NK-92 (cell line): ENCODE data around the gene FLACC1.
"Not testable (repeated sequence)": the region's sequence is repeated elsewhere in the genome, so short reads cannot be mapped to it uniquely, and the experiment has no call there.

ENCODE experiments used
- DNase-seq: peaks from one replicate; lab custom pipeline; 2025; ENCODE audit not compliant: unreplicated experiment; lab: John Stamatoyannopoulos, UW

Gene FLACC1

DNA sequence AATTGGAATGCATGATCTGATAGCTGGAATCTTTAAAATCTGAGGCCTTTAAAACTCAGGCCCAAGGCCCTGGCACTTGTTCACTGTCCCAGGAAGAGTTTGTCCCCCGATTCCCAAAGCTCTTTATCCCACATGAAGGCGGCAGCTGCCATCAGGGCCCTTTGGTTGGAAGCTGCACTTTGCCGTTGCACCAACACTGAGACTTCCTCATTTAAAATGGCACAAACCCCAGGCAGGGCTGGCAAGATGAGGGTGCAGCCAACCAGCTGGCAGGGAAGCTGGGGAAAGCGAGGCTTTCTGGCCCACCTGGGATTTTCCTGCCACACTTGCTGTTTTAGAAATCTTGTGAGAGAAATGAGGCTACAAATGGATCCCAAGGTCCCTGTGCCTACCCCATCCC, 6.3 kb downstream of the FLACC1 start:
- DNase-seq: no peak

DNA sequence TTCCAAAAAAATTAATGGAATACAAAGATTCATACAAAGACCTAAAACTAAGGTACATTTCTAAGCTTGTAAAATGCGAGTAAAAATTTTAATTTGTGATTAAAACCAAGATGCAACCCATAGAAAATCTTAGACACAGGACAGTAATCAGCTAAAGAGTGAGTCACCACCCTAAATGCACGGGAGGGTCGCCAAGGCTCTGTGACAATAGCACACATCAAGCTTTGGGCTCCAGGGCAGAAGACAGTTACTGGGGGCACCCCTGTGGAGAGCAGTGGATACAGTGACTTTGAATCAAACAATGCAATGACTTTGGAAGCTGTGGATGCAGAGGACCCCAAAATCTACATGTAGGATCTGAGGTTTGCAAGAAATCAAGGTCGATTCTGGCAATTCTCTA, 7.5 kb downstream of the FLACC1 start:
- no peak for DNase-seq

DNA sequence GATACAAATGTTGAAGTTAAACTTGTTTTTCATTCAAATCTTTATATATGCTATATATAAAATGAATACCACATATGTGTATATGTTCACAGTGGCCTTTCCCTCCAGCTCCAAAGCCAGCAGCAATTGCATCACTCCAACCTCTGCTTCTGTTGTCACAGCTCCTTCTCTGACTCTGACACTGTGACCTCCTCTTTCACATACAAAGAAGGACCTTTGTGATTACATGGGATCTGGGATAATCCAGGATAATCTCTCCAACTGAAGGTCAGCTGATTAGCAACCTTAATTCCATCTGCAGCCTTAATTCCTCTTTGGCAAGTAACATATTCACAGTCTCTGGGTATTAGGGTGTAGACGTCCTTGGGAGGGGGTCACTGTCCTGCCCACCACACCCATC, 8.4 kb downstream of the FLACC1 start:
- no peak for DNase-seq

DNA sequence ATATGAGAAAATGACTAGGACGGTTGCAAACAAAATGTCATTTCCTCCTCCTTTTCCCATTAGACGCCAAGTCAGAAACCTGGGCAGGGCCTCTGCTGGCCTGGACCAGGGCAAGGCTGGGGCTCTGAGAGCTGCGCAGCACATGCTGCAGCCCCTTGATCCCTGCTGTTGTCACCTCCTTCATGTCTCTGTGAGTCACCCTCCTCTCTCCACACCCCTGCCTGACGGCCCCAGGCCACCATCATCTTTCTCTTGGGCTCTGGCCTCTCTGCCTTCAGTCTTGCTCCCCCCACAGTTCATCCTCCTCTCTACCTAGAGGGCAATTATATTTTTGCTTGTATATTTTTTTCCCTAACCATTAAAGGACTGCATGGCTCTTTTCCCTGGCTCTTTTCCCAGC, 10.0 kb downstream of the FLACC1 start:
- no peak for DNase-seq

DNA sequence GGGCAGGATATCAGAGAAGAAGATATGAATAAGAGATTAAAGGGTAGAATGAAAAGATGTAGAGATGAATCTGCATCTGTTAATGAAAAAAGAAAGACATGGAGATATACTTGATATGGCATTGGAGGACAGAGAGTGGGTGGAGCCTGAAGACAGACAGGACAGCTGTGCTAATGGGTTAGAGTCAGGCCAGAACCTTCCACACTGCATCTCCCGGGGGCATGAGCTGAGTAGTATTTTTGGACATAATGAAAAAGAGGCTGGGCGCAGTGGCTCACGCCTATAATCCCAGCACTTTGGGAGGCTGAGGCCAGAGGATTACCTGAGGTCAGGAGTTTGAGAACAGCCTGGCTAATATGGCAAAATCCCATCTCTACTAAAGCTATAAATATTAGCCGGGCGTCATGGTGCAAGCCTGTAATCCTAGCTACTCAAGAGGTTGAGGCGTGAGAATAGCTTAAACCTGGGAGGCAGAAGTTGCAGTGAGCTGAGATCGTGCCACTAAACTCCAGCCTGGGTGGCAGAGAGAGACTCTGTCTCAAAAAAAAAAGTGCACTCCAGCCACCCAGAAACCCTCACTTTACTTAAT, 11.4 kb downstream of the FLACC1 start:
- DNase-seq: no peak

DNA sequence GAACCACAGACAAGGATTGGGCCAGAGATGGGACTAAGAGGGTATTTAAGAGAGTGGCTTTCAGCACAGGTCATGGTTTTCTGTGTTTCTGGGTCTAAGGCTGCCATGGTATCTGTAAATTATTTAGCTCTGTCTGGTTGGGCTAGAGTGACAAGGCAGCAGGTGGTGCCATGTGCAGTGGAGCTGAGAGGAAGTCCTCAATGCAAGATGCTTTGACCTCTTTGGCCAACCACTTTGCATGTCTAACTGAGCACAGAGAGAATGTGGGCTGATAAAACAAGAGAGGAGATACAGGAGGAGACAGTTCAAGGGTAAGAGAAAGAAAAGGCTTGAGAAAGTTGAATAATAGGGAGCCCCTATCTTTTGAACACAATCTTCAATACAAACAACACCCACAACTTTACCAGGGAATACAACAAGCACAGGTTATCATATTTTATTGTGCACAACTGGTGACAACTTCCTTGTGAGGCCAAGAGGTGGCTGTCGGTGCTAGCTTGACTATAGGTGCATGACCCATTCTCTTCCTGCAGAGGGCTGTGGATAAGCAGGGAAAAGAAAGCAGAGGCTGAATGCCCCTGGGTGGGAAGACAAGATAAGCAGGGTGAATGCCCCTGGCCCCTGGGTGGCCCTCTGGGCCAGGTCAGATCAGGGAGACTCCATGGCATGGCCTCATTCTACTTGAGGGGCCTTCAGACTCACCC, 12.3 kb downstream of the FLACC1 start:
- DNase-seq: no peak

DNA sequence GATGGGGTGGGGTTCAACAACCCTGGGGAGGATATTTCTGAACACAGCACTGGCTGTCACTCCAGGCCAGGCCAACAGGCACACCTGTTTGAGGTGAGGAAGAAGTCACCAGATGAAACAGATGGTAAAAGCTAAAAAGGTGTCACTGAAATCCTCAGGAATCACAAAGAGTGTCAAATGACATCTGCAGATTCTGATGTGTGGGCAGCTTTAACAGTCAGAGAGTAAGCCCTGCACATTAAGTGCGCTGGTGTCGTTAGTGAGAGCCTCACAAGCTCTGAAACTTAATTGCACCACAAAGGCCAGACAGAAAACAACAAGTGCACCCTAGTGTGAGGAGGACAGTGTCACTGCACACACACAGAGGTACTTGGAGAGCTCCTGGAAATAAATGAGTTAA, 13.6 kb downstream of the FLACC1 start:
- no peak for DNase-seq

DNA sequence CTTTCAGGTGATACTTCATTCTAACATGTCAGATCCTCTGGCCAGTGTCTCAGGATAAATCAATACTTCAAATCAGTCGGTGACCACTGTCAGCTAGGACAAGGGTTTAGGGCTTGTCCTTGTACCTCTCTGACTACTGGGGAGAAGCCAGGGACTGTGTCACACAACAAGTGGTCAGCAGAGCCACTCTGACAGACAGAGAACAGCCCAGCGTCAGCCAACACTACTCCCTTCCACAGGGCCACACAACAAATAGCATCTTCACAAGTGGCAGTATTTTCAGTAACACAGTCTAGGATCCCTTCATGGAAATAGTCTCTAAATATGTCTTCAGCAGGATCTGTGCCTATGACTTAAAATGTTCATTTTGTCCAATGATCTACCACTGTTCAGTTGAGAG, 14.2 kb downstream of the FLACC1 start:
- DNase-seq: no peak

DNA sequence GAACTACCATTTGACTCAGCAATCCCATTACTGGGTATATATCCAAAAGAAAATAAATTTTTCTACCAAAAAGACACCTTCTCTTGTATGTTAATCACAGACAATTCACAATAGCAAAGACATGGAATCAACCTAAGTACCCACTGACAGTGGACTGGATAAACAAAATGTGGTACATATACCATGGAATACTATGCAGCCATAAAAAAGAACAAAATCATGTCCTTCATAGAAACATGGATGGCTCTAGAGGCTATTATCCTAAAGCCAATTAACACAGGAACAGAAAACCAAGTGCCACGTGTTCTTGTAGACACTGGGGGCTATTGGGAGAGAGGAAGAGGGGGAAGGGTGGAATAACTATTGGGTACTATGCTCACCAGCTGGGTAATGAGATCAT, 27.7 kb downstream of the FLACC1 start:
- DNase-seq: no peak

DNA sequence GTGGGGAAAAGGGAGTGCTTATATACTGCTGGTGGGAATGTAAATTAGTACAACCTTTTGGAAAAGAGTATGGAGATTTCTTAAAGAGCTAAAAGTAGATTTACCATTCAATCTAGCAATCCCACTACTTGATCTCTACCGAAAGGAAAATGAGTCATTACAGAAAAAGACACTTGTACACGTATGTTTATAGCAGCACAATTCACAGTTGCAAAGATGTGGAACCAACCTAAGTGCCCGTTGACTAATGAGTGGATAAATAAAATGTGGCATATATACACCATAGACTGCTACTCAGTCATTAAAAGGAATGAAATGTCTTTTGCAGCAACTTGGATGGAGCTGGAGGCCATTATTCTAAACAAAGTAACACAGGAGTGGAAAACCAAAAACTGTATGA, 29.5 kb downstream of the FLACC1 start:
- no peak for DNase-seq

DNA sequence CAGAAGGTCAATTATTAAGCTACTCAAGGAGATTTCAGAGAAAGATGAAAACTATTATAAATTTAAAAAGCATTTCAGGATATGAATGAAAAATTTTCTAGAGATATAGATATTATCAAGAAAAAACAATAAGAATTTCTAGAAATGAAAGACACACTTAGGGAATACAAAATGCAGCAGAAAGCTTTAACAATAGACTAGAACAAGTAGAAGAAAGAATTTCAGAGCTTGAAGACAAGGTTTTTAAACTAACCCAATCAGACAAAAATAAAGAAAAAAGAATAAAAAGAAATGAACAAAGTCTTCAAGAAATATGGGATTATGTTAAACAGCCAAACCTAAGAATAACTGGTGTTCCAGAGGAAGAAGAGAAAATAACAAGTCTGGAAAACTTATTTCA, 34.4 kb downstream of the FLACC1 start:
- DNase-seq: no peak

DNA sequence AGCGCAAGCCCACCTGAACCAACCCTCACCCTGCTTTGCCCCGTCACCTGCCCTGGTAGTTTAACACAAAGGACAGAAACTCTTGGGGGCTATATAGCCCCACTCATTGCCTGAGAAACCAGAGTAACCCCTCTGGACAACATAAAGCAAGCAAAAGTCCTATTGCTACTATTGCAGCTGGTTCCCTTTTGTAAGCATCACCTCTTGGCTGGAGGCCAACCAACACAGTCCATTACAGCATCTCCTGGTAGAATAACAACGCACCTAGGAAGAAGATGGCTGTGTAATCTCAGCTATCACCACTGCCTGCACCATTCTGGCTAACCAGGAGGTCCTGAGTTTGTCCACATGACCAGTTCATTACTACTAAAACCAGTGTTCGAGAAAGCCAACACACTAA, 36.4 kb downstream of the FLACC1 start:
- no peak for DNase-seq

DNA sequence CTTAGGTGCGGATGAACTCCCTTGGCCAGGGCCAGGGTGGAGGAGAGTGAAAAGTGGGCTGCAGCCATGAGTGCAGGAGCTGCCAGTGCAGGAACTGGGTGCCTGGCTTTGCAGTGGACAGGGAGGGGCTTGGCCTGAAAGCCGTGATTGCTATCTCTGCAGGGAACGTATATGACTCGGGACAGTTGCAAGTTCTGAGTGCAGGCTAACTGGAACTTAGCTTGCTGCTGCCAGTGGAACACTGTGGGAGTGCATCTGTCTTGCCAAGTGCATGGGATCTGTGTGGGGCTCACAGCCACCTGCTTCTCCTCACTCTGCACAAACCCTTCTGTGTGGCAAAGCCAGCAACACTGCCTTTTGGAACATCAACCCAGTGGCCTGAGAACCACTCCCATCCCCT, 36.9 kb downstream of the FLACC1 start:
- DNase-seq: no peak

DNA sequence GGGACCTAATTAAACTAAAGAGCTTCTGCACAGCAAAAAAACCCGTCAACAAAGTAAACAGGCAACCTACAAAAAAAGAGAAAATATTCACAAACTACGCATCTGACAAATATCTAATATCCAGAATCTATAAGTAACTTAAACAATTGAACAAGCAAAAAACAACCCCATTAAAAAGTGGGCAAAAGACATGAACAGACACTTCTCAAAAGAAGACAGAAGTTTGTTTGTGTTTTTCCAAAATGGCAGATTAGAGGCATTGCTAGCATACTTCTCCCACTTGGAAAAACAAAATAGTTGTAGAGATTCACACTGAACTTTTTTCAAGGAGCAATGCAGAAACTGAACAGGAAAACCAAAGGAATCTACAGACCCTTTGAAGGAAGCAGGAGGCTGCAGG, 37.6 kb downstream of the FLACC1 start:
- no peak for DNase-seq

DNA sequence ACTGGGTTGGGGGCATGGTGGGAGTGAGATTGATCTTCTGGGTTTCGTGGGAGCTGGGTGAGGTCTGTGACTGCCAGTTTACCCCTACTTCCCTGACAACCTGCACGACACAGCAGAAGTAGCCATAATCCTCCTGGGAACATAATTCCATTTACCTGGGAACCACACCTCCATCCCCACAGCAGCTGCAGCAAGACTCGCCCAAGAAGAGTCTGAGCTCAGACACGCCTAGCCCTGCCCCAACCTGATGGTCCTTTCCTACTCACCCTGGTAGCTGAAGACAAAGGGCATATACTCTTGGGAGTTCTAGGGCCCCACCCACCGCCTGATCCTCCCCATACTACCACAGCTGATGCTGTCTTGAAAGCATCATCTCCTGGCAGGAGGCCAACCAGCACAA, 43.8 kb downstream of the FLACC1 start:
- DNase-seq: no peak

DNA sequence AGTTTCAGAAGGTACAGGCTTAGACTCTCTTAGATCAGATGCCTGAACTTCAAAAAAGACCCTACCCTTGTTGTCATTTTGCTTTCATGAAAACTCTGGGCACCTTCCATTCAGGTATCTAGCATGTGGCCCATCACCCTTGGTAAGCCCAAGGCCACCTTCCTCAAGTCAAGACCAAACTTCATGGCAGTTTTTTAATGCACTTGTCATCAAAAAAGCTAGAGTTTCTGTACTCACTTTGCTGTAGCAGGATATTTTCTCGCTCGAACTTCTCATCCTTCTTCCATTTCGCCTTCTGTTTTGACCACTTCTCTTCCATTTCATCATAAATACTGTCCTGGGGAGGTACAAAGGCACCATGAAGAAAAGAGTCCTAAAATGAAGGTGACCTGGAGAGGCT, 48.2 kb downstream of the FLACC1 start:
- no peak for DNase-seq

DNA sequence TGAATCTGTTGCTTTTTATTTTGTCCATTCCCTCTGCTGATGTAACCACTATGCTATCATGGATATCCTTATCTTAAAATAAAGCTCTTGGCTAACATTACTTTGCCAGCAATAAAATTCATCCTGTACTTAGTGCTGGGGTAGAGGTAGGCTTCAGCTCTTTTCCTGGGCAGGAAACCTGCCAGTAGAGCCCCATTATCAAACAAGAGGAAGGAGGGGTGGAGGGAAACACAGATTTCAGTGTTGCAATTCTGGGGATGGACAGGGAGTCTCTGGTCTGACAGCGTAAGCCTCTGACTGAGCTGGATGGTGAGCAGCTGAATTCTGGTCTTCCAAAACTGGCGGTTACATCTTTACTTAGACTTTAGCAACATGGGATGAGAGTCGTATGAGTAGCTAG, 49.3 kb downstream of the FLACC1 start:
- no peak for DNase-seq

DNA sequence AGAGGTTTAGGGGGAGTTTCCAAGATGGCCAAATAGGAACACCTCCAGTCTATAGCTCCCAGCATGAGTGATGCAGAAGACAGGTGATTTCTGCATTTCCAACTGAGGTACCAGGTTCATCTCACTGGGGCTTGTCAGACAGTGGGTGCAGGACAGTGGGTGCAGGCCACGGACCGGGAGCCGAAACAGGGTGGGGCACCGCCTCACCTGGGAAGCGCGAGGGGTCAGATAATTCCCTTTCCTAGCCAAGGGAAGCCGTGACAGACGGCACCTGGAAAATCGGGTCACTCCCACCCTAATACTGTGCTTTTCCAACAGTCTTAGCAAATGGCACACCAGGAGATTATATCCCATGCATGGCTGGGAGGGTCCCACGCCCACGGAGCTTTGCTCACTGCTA, 57.2 kb downstream of the FLACC1 start:
- DNase-seq: not testable (repeated sequence)

DNA sequence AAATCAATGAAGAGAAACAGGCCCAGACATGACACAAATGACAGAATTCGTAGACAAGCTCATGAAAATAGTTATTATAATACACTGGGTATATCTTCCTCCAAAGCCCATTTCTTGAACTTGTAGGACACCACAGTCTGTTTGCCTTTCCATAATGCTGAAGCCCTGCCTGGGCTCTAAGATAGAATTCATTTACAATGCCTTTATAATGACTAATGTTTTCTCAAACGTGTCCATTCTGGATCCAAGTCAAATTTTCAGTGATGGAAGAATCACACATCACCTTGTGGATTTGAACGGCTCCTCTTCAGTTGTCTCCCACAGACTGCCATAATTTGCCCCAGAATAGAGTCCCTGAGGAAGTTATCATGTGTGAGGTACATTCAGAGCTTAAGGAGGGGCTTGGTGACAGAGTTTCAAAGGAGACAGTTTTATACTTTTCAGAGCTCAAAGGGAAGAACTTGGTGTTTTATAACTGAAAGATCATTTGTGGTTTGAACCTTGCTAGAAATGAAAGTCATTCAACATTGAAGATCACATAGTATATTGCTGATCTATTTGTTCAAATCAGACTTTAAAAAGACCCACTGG, 58.6 kb downstream of the FLACC1 start:
- no peak for DNase-seq

DNA sequence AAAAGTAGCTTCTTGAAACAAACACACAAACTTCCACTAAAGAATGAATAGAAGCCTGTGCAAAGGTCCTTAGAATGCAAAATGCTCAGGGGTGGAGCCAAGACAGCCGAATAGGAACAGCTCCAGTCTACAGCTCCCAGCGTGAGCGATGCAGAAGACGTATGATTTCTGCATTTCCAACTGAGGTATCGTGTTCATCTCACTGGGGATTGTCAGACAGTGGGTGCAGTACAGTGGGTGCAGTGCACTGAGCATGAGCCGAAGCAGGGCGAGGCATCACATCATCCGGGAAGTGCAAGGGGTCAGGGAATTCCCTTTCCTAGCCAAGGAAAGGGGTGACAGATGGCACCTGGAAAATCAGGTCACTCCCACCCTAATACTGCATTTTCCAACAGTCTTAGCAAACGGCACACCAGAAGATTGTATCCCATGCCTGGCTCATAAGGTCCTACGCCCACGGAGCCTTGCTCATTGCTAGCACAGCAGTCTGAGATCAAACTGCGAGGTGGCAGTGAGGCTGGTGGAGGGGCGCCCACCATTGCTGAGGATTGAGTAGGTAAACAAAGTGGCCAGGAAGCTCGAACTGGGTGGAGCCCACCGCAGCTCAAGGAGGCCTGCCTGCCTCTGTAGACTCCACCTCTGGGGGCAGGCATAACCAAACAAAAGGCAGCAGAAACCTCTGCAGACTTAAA, 66.5 kb downstream of the FLACC1 start:
- not testable (repeated sequence) for DNase-seq

DNA sequence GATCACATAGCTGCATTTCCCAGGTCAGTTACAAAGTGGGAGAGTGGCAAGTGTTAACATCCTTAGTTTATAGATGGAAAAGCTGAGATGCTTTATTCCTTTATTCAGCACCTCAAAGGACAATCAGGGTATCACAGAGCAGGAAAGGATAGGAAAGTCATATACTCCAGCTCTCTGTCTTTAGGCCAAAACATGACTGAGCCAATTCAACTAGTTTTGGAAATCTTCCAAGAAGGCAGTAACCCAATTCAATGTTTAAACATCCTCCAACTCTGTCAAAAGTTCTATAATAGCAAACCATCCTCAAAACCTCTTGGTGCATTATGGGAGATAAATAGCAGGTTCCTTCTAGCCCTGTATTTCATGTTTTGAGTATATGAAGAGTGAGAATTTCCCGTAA, 71.6 kb downstream of the FLACC1 start:
- DNase-seq: no peak
